ENCODE measurements around the gene MMS22L.

GRCh38 chr6:97136626-97137358 lies 146.2 kb downstream of the MMS22L start:
- TF ChIP-seq, protein P1, sequence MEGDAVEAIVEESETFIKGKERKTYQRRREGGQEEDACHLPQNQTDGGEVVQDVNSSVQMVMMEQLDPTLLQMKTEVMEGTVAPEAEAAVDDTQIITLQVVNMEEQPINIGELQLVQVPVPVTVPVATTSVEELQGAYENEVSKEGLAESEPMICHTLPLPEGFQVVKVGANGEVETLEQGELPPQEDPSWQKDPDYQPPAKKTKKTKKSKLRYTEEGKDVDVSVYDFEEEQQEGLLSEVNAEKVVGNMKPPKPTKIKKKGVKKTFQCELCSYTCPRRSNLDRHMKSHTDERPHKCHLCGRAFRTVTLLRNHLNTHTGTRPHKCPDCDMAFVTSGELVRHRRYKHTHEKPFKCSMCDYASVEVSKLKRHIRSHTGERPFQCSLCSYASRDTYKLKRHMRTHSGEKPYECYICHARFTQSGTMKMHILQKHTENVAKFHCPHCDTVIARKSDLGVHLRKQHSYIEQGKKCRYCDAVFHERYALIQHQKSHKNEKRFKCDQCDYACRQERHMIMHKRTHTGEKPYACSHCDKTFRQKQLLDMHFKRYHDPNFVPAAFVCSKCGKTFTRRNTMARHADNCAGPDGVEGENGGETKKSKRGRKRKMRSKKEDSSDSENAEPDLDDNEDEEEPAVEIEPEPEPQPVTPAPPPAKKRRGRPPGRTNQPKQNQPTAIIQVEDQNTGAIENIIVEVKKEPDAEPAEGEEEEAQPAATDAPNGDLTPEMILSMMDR (conservative IDR thresholded peaks at IDR 0.05; ENCODE audit: low read depth in 2 of 2) = no peak
- TF ChIP-seq EZH2 (IDR thresholded peaks at IDR 0.05; ENCODE audit: low read depth, unreplicated experiment) (no peak), EZH2phosphoT487 (IDR thresholded peaks at IDR 0.05; ENCODE audit: unreplicated experiment) (no peak), CREB1 (CRISPR knock-in tag; IDR thresholded peaks at IDR 0.05; ENCODE audit: low read depth) (no peak), JUNB (IDR thresholded peaks at IDR 0.05; ENCODE audit: unreplicated experiment) (no peak), POLR2AphosphoS5 (IDR thresholded peaks at IDR 0.05; ENCODE audit: low read depth) (no peak), ZNF114 (CRISPR knock-in tag; IDR thresholded peaks at IDR 0.05) (no peak), ZNF331 (CRISPR knock-in tag; IDR thresholded peaks at IDR 0.05; ENCODE audit: low read depth) (no peak), NANOG (IDR thresholded peaks at IDR 0.05; ENCODE audit: borderline replicate concordance) (no peak), STAT1 (IDR thresholded peaks at IDR 0.05; ENCODE audit: unreplicated experiment) (no peak)
- TF ChIP-seq, protein P2, sequence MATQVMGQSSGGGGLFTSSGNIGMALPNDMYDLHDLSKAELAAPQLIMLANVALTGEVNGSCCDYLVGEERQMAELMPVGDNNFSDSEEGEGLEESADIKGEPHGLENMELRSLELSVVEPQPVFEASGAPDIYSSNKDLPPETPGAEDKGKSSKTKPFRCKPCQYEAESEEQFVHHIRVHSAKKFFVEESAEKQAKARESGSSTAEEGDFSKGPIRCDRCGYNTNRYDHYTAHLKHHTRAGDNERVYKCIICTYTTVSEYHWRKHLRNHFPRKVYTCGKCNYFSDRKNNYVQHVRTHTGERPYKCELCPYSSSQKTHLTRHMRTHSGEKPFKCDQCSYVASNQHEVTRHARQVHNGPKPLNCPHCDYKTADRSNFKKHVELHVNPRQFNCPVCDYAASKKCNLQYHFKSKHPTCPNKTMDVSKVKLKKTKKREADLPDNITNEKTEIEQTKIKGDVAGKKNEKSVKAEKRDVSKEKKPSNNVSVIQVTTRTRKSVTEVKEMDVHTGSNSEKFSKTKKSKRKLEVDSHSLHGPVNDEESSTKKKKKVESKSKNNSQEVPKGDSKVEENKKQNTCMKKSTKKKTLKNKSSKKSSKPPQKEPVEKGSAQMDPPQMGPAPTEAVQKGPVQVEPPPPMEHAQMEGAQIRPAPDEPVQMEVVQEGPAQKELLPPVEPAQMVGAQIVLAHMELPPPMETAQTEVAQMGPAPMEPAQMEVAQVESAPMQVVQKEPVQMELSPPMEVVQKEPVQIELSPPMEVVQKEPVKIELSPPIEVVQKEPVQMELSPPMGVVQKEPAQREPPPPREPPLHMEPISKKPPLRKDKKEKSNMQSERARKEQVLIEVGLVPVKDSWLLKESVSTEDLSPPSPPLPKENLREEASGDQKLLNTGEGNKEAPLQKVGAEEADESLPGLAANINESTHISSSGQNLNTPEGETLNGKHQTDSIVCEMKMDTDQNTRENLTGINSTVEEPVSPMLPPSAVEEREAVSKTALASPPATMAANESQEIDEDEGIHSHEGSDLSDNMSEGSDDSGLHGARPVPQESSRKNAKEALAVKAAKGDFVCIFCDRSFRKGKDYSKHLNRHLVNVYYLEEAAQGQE (IDR thresholded peaks at IDR 0.05; ENCODE audit: unreplicated experiment) = no peak
- TF ChIP-seq, protein P3, sequence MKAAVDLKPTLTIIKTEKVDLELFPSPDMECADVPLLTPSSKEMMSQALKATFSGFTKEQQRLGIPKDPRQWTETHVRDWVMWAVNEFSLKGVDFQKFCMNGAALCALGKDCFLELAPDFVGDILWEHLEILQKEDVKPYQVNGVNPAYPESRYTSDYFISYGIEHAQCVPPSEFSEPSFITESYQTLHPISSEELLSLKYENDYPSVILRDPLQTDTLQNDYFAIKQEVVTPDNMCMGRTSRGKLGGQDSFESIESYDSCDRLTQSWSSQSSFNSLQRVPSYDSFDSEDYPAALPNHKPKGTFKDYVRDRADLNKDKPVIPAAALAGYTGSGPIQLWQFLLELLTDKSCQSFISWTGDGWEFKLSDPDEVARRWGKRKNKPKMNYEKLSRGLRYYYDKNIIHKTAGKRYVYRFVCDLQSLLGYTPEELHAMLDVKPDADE (IDR thresholded peaks at IDR 0.05) = no peak

All from GM23338 (cell line).